Left hindlimb (tissue), 1 donor: ENCODE data around the gene IQSEC3.

Experiments
- DNase-seq: peaks from one replicate; pipeline ENCODE4 v3.0.0-alpha.2; 2018

The IQSEC3 gene

DNA sequence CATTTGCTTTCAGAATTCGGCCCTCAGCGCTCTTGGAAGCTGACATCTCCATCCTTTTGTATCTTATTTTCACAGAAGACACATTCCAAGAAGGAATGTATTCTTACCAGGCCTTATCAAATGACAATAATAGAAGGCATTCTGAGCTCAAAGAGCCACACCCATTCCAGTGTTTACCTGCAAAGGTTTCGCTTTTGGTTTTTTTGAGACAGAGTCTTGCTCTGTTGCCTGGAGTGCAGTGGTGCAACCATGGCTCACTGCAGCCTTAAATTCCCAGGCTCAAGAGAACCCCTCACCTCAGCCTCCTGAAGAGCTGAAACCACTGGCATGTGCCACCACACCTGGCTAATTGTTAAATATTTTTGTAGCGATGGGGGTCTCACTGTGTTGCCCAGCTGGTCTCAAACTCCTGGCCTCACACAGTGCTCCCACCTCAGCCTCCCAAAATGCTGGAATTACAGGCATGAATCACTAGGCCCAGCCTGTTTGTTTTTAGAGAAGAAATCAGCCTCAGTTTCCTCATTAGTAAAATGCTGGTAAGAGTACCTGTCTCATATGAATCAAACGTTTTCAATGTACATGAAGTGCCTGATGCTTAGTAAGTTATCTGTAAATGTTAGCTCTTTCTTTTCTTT, 78.2 kb downstream of the IQSEC3 start:
- no peak for DNase-seq

- no peak for DNase-seq
Measured at GRCh38 chr12:145369-145960, 78.9 kb downstream of the IQSEC3 start.

- no peak for DNase-seq
Measured at GRCh38 chr12:147242-147641, 80.7 kb downstream of the IQSEC3 start.

GRCh38 chr12:148676-149416, 82.3 kb downstream of the IQSEC3 start:
- no peak for DNase-seq

- DNase-seq: no peak
Measured at GRCh38 chr12:151579-151978, 85.0 kb downstream of the IQSEC3 start.

GRCh38 chr12:152440-152839, 85.9 kb downstream of the IQSEC3 start:
- no peak for DNase-seq

GRCh38 chr12:153080-153746, 86.6 kb downstream of the IQSEC3 start:
- no peak for DNase-seq

DNA sequence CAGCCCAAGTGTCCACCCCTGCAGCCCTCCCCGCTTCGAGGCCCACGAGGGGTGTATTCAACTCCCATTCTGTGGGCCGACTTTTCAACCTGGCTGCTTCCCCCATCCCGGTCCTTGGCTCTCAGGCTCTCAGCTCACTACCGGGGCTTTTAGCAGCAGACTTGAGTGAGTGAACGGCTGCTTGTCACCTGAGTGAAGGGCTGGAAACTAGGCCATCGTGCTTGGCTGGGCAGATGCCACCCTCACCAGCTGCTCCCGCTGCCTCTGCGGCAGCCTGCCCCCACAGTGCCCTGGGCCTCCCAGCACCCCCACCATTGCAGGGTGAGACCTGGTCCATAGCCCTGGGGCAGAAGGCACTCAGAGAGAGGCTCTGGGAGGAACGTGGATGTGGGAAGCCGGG, 87.5 kb downstream of the IQSEC3 start:
- no peak for DNase-seq

DNA sequence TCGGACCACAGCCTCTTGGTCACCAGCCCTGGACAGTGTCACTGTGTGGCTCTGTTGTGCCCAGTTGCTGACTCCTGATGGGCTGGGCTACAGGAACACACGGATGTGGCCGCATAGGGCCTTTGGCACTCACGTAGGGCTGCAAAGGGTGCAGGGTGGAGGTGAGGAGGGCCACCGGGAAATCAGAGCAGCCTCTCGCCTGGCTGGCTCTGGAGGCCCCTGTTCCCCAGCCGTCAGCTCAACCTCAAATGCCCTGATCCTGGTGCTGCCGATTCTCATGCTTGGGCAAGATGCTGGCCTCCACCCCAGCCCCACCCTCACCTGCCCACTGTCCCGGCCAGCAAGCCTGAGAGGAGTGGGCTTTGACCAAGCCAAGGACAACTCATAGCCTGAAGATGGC, 88.4 kb downstream of the IQSEC3 start:
- no peak for DNase-seq

- no peak for DNase-seq
Measured at GRCh38 chr12:155646-156045, 89.1 kb downstream of the IQSEC3 start.

- DNase-seq: no peak
Measured at GRCh38 chr12:156945-157344, 90.4 kb downstream of the IQSEC3 start.

- no peak for DNase-seq
Measured at GRCh38 chr12:157644-158043, 91.1 kb downstream of the IQSEC3 start.

GRCh38 chr12:159156-159782, 92.7 kb downstream of the IQSEC3 start:
- DNase-seq: no peak

GRCh38 chr12:160858-161257, 94.3 kb downstream of the IQSEC3 start:
- no peak for DNase-seq

DNA sequence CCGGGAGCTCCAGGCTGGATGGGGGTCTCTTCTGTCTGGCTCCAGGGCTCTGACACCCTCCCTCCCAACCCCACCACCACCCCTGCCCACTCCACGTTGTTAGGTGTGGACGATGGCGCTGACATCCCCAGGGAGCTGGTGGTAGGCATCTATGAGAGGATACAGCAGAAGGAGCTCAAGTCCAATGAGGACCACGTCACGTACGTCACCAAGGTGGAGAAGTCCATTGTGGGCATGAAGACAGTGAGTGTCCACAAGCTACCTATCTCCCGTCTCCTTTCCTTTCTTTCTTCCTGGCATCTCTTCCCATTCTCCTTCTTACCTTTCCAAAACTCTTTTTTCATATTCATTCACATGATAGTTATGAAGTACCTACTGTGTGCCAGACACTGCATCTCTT, 95.3 kb downstream of the IQSEC3 start:
- DNase-seq: no peak

DNA sequence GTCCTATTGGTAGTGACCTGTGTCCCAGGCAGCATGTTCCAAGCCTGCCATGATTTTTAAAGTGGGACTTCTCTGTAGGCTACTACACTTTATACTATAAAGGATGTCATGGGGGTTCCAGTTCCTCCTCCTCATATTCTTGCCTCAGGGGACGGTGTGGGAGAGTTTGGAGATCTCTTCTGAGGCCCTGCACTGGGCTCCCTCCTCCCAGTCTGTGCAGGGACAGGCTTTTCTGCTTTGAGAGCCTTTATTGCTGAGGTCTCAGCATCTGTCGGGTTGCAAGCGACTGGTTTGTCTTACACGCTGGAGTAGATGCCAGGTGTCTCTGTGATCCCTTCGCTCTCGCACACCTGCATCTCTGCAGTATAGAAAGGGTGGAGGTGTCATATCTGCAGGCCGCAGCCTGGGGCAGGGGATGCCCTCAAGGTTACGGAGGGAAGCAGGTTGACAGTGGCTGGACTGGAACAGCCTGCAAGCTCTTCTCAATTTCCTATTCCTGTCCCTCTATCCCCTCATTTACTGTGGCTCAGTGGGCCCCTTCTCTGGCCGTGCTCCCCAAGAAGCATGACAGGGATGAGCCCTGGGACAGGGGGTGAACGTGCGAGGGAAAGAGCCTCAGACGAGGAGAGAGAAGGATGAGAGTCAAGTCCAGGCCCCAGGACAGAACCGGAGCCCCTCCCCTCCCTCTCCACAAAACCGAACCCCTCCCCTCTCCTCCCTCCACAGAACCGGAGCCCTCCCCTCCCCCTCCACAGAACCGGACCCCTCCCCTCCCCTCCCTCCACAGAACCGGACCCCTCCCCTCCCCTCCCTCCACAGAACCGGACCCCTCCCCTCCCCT, 96.1 kb downstream of the IQSEC3 start:
- no peak for DNase-seq

DNA sequence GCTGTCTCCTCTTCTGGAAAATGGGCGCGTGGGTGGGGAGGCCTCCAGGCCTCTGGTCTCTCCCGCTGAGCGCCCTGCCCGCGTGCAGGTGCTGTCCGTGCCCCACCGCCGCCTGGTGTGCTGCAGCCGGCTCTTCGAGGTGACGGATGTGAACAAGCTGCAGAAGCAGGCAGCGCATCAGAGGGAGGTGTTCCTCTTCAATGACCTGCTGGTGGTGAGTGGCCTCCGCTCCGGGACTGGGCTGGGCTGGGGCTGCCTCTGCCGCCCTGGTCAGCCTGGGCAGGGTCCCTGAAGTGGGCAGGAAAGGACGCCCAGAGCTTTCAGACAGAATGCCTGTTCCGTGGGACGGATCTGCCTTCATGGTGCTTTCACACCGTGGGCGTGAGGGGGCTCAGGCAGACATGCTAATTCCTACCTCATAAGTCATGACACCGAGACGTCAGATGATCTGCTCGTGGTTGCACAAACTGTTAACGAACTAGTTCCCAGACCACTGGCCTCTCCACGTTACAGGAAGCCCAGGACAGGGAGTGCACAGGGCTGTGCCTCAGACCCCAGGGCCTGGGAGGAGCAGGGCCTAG, 96.9 kb downstream of the IQSEC3 start:
- DNase-seq: no peak

DNA sequence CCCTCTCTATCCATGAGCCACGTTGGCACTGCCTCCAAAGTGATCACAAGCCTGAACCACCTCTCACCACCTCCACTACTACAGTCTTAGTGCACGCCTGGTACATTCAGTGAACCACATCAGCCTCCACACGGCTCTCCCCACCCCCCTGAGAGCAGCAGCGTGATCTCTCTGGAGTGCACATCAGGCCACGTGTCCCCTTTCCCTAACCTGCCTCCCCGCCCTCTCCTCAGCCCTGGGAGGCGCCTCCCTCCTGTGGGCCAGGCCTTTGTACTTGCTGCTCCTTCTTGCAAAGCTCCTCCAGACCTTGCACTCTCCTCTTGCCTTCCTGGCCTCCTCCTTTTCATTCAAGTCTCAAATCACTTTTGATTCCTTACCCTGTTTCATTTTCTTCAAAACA, 97.6 kb downstream of the IQSEC3 start:
- DNase-seq: no peak

DNA sequence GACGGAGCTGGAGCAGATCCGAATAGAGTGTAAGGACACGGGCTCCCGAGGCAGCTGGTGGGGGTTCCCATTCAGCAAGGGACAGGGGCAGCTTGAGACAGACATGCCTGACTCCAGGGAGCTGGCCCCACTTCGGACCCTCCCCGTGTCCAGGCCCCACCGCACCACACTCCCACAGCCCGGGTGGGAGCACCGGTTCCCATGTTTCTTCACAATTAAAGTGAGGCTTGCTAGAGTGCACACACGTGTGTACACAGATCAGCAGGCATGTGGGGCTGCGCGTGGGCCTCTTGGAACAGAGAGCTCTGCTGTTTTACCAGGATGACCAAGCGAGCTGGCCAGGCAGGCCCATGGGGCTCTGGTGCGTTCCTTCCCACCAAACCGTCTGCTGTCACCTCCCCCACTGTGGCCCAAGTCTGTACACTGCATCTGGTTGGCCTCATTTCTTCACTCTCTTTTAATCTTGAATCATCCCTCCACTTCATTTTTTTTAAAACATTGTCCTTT, 99.3 kb downstream of the IQSEC3 start:
- no peak for DNase-seq

DNA sequence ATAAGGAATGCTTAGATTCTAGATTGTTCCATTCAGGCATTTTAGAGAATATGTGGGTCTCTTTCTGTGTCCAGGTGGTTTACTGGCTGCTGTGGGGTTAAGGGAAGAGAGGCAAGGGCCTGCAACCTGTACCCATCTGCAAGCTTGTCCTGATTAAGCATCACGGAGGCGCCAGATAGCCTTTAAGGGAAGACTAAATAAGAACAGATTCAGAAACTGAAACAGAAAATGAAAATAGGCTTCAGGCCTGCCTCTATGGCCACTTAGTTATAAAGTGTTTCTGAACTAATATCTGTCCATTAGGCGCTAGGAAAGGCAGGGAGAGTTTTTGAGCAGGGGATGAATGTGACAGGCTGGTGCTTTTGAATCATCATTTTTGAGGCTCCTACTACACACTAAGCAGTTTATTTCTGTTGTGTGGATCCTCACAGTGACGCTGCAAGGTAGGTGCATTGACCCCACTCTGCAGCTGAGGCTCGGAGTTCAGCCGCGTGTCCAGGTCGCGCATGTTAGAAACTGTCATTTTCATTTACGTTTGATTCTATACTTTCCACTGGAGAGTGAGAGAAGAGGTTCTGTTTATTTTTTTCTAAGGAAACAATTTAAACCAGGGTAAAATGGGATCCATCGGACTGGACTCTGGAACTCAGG, 100.0 kb downstream of the IQSEC3 start:
- no peak for DNase-seq

DNA sequence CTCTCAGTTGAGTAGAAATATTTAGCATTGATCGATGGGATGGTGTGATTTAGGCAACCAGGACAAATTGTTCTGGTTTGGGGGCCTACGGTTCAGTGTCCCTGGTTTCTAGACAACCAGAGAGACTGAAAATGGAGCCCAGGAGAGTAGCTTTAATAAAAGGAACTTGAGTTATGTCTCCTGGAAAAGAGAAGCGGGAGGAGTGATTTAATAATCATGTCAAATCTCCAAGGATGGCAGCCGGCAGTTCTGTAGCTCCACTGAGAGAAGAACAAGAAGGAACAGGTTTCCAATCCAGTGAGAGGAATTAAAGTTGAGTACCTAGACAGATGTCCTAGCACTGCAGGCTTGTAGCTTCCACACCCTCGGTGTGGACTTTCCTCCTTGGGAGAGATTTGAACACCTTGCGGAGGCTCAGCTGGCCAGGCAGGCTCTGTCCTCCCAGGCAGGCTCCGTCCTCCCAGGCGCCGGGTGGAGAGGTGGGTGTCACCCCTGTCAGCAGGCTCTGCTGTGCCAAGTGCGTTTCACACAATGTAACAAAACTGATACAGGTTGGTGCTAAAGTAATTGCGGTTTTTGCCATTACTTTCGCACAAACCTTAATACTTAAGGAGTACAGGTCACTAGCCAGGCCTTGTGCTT, 101.5 kb downstream of the IQSEC3 start:
- DNase-seq: no peak
